ENCODE measurements around the gene IQCF2.
"Not testable (repeated sequence)": the region's sequence is repeated elsewhere in the genome, so short reads cannot be mapped to it uniquely, and the experiment has no call there.

Gene IQCF2

DNA sequence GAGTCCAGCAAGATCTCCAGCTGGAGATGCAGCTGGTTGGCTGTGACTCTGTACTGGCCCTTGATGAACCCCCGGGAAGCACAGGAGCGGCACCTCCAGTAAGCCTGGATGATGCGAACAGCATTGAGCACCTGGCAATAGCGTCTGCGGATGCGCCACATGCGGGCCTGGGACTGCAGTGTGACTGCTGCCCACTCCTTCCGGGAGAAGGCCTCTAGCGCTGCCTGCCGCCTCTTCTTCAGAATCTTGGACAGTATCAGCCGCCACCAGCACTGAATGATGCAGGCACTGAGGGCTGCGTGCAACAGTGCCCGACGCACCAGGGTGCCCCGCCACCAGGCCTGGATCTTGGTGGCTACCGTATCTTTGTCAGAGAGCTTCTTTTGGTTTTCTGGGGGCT lies 33.5 kb downstream of the IQCF2 start:
- TF ChIP-seq, protein P1, sequence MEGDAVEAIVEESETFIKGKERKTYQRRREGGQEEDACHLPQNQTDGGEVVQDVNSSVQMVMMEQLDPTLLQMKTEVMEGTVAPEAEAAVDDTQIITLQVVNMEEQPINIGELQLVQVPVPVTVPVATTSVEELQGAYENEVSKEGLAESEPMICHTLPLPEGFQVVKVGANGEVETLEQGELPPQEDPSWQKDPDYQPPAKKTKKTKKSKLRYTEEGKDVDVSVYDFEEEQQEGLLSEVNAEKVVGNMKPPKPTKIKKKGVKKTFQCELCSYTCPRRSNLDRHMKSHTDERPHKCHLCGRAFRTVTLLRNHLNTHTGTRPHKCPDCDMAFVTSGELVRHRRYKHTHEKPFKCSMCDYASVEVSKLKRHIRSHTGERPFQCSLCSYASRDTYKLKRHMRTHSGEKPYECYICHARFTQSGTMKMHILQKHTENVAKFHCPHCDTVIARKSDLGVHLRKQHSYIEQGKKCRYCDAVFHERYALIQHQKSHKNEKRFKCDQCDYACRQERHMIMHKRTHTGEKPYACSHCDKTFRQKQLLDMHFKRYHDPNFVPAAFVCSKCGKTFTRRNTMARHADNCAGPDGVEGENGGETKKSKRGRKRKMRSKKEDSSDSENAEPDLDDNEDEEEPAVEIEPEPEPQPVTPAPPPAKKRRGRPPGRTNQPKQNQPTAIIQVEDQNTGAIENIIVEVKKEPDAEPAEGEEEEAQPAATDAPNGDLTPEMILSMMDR (IDR thresholded peaks at IDR 0.05; ENCODE audit: borderline replicate concordance, insufficient read depth, low read depth, low read length) = no peak
- H3K4me3 ChIP-seq (ENCODE audit: low read depth, low read length) = no peak overlapping the region

DNA sequence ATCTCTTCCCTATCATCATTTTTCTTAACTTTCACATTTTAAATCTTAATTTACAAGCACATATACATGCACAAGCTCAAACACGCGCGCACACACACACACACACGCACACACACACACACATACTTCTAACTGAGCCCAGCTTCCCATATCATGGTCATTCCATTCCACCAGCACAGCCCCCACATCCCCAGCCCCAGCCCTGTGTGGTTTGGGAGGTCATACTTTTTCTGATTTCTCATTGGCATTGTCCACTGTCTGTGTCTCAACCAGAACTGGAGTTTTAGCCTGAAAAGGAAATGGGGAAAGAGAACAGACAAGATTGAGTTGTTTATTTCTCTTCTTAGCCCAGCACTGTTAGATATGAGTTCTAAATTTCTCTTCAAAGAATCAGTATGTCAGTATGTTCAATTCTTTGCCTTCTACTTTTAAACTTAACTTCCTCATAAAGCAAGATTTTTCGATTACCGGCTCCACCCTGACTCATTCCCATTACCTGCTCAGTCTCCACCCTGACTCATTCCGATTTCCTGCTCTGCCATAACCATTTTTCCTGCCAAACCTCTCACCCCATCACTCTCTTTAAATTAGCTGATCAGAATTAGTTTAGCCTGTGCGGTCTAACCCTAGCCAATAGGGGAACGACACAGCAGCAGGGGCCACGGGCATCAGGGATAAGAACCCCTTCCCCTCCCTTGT lies 35.3 kb downstream of the IQCF2 start:
- TF ChIP-seq, protein P1 (IDR thresholded peaks at IDR 0.05; ENCODE audit: borderline replicate concordance, insufficient read depth, low read depth, low read length) = no peak
- H3K4me3 ChIP-seq (ENCODE audit: low read depth, low read length) = no peak overlapping the region

DNA sequence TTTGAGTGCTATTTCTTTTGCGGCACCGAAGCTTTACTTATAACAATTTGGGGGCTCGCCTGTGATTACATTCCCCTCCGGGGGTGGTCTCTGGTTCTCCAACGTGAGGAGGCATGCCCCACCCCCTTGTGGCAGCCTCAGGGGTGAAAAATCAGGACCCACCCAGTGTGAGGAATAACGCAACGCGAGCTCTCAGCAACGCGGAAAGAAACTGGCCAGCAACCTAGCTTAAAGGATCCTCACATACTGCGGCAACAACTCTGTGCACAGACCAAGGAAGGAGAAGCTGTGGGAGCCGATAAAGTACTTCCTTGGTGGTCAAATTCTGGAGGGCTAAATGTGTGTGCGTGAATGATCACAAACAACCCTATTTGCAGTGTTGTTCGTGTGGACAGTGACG lies 36.0 kb downstream of the IQCF2 start:
- H3K4me3 ChIP-seq (ENCODE audit: low read depth, low read length) = no peak overlapping the region
- TF ChIP-seq, protein P1 (IDR thresholded peaks at IDR 0.05; ENCODE audit: borderline replicate concordance, insufficient read depth, low read depth, low read length) = no peak

DNA sequence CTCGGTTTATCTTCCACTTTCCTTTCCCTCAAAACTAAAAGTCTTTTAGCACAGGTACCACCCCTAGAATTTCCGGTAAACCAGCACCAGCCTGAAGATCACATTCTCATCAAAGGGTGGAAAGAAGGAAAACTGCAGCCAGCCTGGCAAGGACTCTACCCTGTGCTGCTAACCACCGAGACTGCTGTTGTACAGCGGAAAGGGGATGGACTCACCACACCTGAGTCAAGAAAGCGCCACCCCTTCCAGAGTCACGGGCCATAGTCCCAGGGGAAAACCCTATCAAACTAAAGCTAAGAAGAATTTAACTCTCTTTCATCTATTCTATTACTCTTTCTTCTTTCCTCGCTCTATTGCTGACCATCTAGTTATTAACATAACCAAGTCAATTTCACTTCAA lies 38.6 kb downstream of the IQCF2 start:
- not testable (repeated sequence) for H3K4me3 ChIP-seq (ENCODE audit: low read depth, low read length)

DNA sequence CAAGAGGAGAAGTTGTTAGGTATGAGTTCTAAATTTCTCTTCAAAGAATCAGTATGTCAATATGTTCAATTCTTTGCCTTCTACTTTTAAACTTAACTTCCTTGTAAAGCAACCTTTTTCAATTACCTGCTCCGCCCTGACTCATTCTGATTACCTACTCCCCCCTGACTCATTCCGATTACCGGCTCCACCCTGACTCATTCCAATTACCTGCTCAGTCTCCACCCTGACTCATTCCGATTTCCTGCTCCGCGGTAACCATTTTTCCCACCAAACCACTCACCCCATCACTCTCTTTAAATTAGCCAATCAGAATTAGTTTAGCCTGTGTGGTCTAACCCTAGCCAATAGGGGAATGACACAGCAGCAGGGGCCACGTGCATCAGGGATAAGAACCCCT lies 40.9 kb downstream of the IQCF2 start:
- H3K4me3 ChIP-seq (ENCODE audit: low read depth, low read length) = not testable (repeated sequence)

DNA sequence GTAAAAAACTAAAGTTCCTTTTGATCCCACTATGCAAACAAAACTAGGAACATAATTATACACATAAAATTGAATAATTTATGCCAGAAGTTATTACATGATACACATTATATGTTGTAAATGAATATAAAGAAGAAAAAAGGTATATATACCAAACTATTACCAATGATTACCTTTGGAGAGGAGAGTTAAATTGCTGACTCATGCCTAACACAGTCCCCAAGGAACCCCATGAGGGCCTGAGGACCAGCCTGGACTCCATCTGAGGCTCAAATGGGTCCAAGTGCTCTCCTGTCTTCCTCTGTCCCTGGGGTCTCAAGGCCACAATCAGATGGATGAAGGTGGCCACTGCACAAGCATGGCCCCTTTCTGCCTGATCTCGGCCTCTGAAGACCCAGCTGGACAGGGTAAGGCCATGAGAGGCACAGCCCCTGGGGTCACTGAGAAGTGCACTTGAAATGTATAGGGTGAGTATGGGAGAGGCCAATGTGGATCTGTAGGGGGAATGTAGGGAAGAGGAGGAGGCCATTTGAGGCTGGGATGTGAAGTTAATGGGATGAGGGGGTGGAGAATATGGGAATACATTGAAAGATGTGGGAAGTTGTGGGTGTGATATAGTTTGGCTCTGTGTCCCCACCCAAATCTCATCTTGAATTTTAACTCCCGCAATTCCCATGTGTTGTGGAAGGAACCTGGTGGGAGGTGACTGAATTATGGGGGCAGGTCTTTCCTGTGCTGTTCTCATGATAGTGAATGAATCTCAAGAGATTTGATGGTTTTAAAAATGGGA lies 42.8 kb downstream of the IQCF2 start:
- TF ChIP-seq, protein P1 (IDR thresholded peaks at IDR 0.05; ENCODE audit: borderline replicate concordance, insufficient read depth, low read depth, low read length) = no peak
- no peak overlapping the region for H3K4me3 ChIP-seq (ENCODE audit: low read depth, low read length)

DNA sequence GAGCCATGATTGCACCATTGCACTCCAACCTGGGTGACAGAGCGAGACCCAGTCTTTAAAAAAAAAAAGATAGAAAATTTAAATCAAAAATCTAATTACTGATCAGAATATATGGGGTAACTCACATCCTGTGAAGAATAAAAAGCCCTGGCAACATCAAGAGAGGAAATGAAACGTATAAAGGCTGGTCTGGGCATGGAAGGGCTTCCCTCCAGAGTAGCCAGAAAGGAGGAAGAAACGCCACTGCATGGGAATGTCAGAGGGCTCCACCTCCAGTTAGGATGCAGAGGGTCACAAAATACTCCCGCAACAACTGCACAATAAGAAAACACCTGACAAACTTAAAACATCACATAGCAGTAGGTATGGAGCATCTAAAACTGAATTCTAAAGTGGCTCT lies 46.6 kb downstream of the IQCF2 start:
- TF ChIP-seq, protein P1 (IDR thresholded peaks at IDR 0.05; ENCODE audit: borderline replicate concordance, insufficient read depth, low read depth, low read length) = no peak

More for the DNA sequence above, 46.6 kb downstream of the IQCF2 start:
- no peak overlapping the region for H3K4me3 ChIP-seq (ENCODE audit: low read depth, low read length)

All from GM12875 (cell line).